Activated CD4-positive, alpha-beta memory T cell treated with anti-CD3 and anti-CD28 coated beads, Interleukin-2, amount 10 ng/mL, durations not matched to agents 7 days and 5 days (primary cell): Measurements from ENCODE around the gene CCT6A. TPM values are rescaled to one million over a fixed set of nuclear protein-coding genes. Genes with fewer than 3 reads are reported as not detected.
"Not testable (repeated sequence)": the region's sequence is repeated elsewhere in the genome, so short reads cannot be mapped to it uniquely, and the experiment has no call there.

ENCODE experiments used
- CTCF ChIA-PET: fragments of 350-600 bp; sonication (Branson Sonifier 250); formaldehyde crosslinking; loops from one replicate; lab custom pipeline; 2021; ENCODE audit warnings: antibody characterized with exemption, inconsistent platforms; lab: Charles Lee
- POLR2A ChIA-PET: fragments of 350-600 bp; sonication (Branson Sonifier 250); formaldehyde crosslinking; loops from one replicate; lab custom pipeline; 2021; ENCODE audit warnings: antibody characterized with exemption; lab: Charles Lee
- DNase-seq: peaks from one replicate; pipeline ENCODE4 v3.0.0-alpha.2; 2020
- H3K27ac Mint-ChIP-seq: one replicate; pipeline ENCODE4 v1.8.0; 2021; ENCODE audit warnings: mild to moderate bottlenecking, mixed read lengths
- H3K27me3 Mint-ChIP-seq: one replicate; pipeline ENCODE4 v1.8.0; 2021; ENCODE audit warnings: mixed read lengths
- H3K36me3 Mint-ChIP-seq: one replicate; pipeline ENCODE4 v1.8.0; 2021; ENCODE audit warnings: low read depth, mixed read lengths
- H3K4me1 Mint-ChIP-seq: one replicate; pipeline ENCODE4 v1.8.0; 2021; ENCODE audit warnings: mixed read lengths
- H3K4me3 Mint-ChIP-seq: one replicate; pipeline ENCODE4 v1.8.0; 2021; ENCODE audit warnings: mild to moderate bottlenecking, mixed read lengths
- H3K9me3 Mint-ChIP-seq: one replicate; pipeline ENCODE4 v1.8.0; 2021; ENCODE audit warnings: mixed read lengths
- total RNA-seq, 2 experiments: library from RNA; stranded (reverse); gene quantifications; one replicate each; pipeline ENCODE4 v1.2.3, GENCODE V29; 2021

CCT6A gene, protein sequence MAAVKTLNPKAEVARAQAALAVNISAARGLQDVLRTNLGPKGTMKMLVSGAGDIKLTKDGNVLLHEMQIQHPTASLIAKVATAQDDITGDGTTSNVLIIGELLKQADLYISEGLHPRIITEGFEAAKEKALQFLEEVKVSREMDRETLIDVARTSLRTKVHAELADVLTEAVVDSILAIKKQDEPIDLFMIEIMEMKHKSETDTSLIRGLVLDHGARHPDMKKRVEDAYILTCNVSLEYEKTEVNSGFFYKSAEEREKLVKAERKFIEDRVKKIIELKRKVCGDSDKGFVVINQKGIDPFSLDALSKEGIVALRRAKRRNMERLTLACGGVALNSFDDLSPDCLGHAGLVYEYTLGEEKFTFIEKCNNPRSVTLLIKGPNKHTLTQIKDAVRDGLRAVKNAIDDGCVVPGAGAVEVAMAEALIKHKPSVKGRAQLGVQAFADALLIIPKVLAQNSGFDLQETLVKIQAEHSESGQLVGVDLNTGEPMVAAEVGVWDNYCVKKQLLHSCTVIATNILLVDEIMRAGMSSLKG
- 100 to 1,000 TPM; 105 TPM for total RNA-seq

DNA sequence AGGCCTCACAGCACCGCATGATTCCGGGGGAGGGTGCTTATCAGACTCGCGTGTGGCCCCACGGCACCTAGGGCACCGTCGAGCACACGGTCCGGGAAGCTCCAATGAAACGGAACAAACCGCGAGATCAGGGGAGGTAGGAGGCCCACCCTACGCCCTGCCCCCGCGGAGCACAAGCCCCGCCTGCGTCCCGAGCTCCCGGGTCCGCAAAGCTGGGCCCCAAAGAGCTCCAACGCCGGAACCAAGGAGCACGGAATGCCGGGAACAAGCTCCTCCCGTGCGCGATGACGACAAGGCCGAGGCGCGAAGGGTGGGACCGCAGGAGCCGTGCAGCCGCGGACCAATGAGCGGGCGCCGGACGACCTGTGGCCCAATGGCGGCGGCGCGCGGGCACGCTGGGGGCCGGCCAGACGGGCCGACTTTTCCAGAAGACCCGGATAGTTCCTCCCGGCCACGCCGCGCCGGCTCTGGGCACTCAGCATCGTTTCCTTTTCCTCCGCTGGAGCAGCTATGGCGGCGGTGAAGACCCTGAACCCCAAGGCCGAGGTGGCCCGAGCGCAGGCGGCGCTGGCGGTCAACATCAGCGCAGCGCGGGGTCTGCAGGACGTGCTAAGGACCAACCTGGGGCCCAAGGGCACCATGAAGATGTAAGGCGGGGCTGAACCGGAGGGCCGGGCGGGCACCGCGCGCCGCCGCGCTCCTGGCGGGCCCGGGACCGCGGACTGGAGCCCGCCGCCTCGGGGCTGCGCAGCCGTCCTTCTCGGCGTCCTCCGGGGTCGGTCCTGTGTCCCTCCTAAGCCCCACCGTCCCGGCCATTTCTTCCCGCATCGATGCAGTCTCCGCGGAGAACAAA lies at the start of gene CCT6A, which contains the start of gene PSPH:
TSS of gene CCT6A (plus strand) at position 427 of the 853 bp plus-strand sequence. CDS start at position 511, 84 bp downstream.
TSS of gene PSPH (minus strand) at position 106 of the 853 bp plus-strand sequence. CDS start 30,232 bp downstream, outside the sequence.
- no peaks in the 10 kb centered on the region for H3K27me3 Mint-ChIP-seq
- DNase-seq, result peak; percentile 91
- peak within 1 kb of the TSS; percentile 89 for H3K27ac Mint-ChIP-seq
- peak within 1 kb of the TSS; percentile 96 for H3K4me3 Mint-ChIP-seq
- H3K36me3 Mint-ChIP-seq, result peaks cover 38% of the 10 kb centered on the region
- H3K4me1 Mint-ChIP-seq, result peaks cover 50% of the 10 kb centered on the region
- H3K9me3 Mint-ChIP-seq, result no peaks in the 10 kb centered on the region
- ChIA-PET POLR2A (interaction anchor here (0.7 to 2.2 kb wide), 14 partner anchors 10 to 1292 kb away, joined by 3 to 40 read pairs (median 4); partner anchors contain the start of genes CHCHD2, SEC61G and SUMF2), CTCF (interaction anchor here (0.7 to 2.0 kb wide), 9 partner anchors 8 to 87 kb away, joined by 3 to 18 read pairs (median 4); partner anchors contain the start of genes CHCHD2, NIPSNAP2 and SUMF2)

DNA sequence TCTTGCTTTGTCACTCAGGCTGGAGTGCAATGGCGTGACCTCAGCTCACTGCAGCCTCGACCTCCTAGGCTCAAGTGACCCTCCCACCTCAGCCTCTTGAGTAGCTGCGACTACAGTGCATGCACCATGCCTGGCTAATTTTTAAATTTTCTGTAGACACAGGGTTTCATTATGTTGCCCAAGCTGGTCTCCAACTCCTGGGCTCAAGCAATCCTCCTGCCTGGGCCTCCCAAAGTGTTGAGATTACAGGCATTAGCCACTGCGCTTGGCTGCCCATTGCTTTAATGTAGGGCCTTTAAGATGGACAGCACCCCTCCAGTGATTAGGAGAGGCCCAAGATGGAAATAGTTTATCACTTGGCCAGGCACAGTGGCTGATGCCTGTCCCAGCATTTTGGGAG lies 47.8 kb upstream of the CCT6A start:
- H3K9me3 Mint-ChIP-seq, result no peaks in the 10 kb centered on the region
- no peak for DNase-seq
- H3K4me3 Mint-ChIP-seq, result no peak overlapping the region
- CTCF ChIA-PET, result interaction anchor here (5.4 kb wide), 1 partner anchor 70 kb away, joined by 40 read pairs; no protein-coding TSS in a partner anchor
- H3K27ac Mint-ChIP-seq, result no peak overlapping the region
- peaks cover 13% of the 10 kb centered on the region for H3K4me1 Mint-ChIP-seq
- no peaks in the 10 kb centered on the region for H3K27me3 Mint-ChIP-seq
- POLR2A ChIA-PET, result no interaction called here
- peaks cover 9% of the 10 kb centered on the region for H3K36me3 Mint-ChIP-seq

DNA sequence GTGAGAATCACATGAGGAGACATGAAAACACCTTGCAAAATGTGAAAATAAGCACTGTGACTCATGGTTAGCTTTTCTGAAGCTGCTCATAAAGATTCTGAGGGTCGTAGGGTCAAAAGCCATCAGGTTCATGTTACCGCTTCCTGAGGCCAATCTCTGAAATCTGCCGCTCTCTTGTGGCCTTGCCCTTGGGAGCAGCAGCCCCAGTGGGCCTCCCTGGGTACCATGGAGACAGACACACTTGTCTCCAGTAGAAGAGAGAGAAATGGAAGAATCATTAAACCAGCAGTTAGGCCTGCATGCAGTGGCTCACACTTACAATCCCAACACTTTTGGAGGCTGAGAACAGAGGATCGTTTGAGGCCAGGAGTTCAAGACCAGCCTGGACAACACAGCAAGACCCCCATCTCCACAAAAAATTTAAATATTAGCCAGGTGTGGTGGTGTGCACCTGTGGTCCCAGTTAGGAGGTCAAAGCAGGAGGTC lies 44.4 kb upstream of the CCT6A start:
- Mint-ChIP-seq H3K27me3 (no peaks in the 10 kb centered on the region), H3K4me3 (no peak overlapping the region), H3K36me3 (peaks cover 2% of the 10 kb centered on the region), H3K4me1 (peaks cover 3% of the 10 kb centered on the region), H3K9me3 (no peaks in the 10 kb centered on the region), H3K27ac (no peak overlapping the region)
- DNase-seq, result no peak
- CTCF ChIA-PET, result interaction anchor here (0.6 to 5.4 kb wide), 5 partner anchors 41 to 67 kb away, joined by 3 to 40 read pairs (median 3); partner anchors contain the start of gene NIPSNAP2
- POLR2A ChIA-PET, result interaction anchor here (1.5 kb wide), 1 partner anchor 66 kb away, joined by 6 read pairs; no protein-coding TSS in a partner anchor

DNA sequence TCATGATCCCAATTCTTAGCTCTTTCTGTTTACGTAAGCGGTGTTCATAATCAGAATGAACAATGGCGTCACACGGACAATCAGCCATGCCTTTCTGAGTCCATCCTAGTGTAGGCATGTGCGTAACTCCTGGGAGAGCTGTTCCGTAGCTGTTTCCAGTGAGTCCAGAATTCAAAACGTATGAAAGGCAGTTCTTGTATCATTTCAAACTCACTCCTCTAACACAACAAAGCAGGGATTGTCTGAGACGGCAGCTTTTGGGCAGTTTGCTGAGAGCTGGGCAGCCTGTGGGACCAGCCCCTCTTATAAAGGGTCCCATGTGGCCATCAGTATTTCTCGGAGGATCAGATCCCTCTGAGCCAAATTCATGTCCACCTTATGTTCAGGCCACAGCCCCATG lies 43.7 kb upstream of the CCT6A start:
- no peak overlapping the region for H3K4me3 Mint-ChIP-seq
- H3K4me1 Mint-ChIP-seq, result peaks cover 3% of the 10 kb centered on the region
- ChIA-PET POLR2A (no interaction called here), CTCF (interaction anchor here (0.5 to 5.4 kb wide), 4 partner anchors 19 to 66 kb away, joined by 3 to 40 read pairs (median 3); partner anchors contain the start of gene NIPSNAP2)
- H3K36me3 Mint-ChIP-seq, result peaks cover 2% of the 10 kb centered on the region
- no peak overlapping the region for H3K27ac Mint-ChIP-seq
- no peaks in the 10 kb centered on the region for H3K27me3 Mint-ChIP-seq
- H3K9me3 Mint-ChIP-seq, result no peaks in the 10 kb centered on the region
- DNase-seq, result no peak

DNA sequence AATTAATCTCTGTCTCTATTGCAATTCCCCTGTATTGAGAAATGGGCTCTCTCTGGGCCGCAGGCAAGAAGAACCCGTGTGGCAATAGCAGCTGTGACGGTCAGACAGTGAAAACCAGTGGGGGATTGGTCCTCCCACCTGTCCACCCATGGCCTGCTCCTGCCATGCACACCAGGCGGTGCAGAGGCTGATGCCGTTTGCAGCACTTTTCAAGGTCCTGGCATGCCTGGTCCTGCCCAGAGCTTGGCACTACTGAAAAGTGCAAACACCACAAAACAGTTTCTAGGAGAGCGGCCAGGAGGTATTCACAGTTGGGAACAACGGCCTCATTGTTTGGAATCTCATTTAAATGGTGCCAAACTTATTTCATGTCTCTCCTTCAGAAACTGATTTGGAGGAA lies 41.9 kb upstream of the CCT6A start:
- H3K27me3 Mint-ChIP-seq, result no peaks in the 10 kb centered on the region
- peaks cover 3% of the 10 kb centered on the region for H3K4me1 Mint-ChIP-seq
- H3K9me3 Mint-ChIP-seq, result no peaks in the 10 kb centered on the region
- DNase-seq, result no peak
- no peak overlapping the region for H3K27ac Mint-ChIP-seq
- peaks cover 5% of the 10 kb centered on the region for H3K36me3 Mint-ChIP-seq
- ChIA-PET POLR2A (no interaction called here), CTCF (no interaction called here)
- H3K4me3 Mint-ChIP-seq, result no peak overlapping the region

DNA sequence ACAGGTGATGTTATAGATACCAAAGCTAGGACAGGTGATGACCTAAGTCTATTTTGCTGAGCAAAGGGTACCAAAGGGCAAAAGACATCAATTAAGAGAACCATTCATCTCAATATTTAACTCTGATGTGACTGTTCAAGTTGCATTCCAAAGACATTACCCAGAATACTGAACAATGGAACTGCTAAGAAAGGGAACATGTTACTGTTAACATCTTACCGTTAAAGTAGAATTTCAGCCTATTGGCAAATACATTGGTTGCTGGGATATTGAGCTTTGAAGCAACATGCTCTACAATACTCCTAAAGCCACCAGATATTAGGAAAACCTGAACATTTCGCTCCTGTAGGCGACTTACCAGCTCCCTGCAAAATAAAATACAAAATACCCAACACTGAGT lies 34.5 kb upstream of the CCT6A start:
- H3K4me3 Mint-ChIP-seq, H3K27me3 Mint-ChIP-seq, H3K27ac Mint-ChIP-seq, DNase-seq, H3K36me3 Mint-ChIP-seq, CTCF ChIA-PET, POLR2A ChIA-PET, H3K9me3 Mint-ChIP-seq, H3K4me1 Mint-ChIP-seq: not testable (repeated sequence)

DNA sequence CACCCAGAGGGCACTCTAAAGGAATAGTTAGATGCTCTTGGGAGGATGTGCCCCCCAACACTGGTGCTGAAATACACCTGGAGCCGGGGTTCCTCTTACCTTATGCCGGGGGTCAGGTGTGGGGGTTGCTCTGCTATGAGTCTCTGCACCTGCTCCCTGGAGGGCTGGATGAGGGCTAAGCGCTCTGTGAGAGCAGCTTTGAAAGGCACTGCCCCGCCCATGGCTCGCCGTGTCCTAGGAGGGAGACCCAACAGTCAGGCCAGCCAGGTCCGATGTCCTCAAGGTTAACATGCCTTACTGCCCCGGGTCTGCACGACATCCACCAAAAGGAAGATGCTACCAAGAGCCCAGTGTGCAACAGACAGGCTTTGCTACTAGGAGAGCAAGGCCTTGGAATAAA lies 32.1 kb upstream of the CCT6A start:
- H3K27me3 Mint-ChIP-seq, result no peaks in the 10 kb centered on the region
- CTCF ChIA-PET, result no interaction called here
- H3K27ac Mint-ChIP-seq, result no peak overlapping the region
- peaks cover 8% of the 10 kb centered on the region for H3K36me3 Mint-ChIP-seq
- no peaks in the 10 kb centered on the region for H3K9me3 Mint-ChIP-seq
- POLR2A ChIA-PET, result no interaction called here
- no peak for DNase-seq
- no peaks in the 10 kb centered on the region for H3K4me1 Mint-ChIP-seq
- no peak overlapping the region for H3K4me3 Mint-ChIP-seq

DNA sequence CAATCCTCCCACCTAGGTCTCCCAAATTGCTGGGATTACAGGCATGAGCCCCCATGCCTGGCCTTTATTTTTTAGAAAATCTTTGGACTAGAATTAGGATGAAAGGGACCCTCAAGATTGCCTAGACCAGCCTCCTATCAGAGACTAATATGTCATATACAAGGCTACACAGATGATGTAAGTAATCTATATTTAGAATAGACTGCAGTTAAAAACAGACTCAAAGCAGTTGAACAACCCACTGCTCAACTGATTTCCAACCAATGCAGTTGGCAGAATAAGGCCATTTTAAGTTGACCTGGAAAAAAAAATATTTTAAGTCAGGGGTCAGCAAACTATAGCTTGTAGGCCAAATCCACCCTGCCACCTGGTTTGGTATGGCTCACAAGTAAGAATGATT lies 28.1 kb upstream of the CCT6A start:
- H3K4me3 Mint-ChIP-seq, result no peak overlapping the region
- POLR2A ChIA-PET, result no interaction called here
- H3K9me3 Mint-ChIP-seq, result no peaks in the 10 kb centered on the region
- H3K27ac Mint-ChIP-seq, result no peak overlapping the region
- H3K36me3 Mint-ChIP-seq, result peaks cover 18% of the 10 kb centered on the region
- H3K4me1 Mint-ChIP-seq, result no peaks in the 10 kb centered on the region
- no peaks in the 10 kb centered on the region for H3K27me3 Mint-ChIP-seq
- CTCF ChIA-PET, result no interaction called here
- no peak for DNase-seq

DNA sequence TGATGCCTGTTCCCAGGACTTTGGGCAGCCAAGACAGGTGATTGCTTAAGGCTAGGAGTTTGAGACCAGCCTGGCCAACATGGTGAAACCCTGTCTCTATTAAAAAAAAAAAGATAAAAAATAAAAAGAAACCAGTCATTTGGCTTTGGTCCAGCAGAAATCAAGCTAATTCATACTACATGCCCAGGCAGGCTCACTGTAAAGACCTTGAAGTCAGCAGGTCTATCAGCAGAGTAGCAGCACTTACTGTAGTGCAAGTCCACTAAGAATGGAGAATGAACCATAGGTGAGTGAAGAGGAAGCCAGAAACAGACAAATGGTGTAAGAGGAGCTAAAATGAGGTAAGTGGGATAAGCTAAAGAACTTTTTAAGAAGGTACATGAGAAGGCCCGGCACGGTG lies 25.0 kb upstream of the CCT6A start:
- H3K36me3 Mint-ChIP-seq, result peaks cover 18% of the 10 kb centered on the region
- no peaks in the 10 kb centered on the region for H3K27me3 Mint-ChIP-seq
- CTCF ChIA-PET, result interaction anchor here (0.7 kb wide), 1 partner anchor 18 kb away, joined by 3 read pairs; no protein-coding TSS in a partner anchor
- H3K9me3 Mint-ChIP-seq, result no peaks in the 10 kb centered on the region
- no peak for DNase-seq
- H3K4me3 Mint-ChIP-seq, result no peak overlapping the region
- H3K4me1 Mint-ChIP-seq, result peaks cover 3% of the 10 kb centered on the region
- POLR2A ChIA-PET, result no interaction called here
- no peak overlapping the region for H3K27ac Mint-ChIP-seq

DNA sequence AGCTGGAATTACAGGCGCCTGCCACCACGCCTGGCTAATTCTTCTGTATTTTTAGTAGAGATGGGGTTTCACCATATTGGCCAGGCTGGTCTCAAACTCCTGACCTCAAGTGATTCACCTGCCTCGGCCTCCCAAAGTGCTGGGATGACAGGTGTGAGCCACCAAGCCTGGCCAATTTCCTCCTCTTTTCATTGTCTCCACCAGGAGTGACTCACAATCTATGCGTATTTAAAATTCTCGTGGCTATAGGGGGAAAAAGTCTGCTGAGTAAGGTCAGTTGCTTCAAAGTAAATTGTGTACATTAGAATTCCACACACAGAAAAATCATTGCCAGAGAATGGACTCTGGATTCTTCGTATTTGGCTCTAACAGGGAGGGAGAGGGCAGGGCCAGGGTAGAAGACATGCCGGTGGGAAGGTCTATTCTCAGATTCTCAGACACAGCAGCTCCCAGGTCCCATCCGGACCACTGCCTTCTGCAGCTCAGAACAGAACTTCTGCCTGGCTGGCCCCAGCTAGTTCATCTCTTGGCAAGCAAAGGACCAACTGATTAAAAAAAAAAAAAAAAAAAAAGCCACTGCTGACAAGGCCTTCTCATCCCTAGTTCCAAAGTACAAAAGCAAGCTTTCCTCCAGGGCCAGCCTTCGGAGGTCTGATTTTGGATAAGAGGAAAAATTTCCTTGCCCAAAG lies 22.5 kb upstream of the CCT6A start:
- no peak overlapping the region for H3K27ac Mint-ChIP-seq
- no peak overlapping the region for H3K4me3 Mint-ChIP-seq
- peaks cover 17% of the 10 kb centered on the region for H3K36me3 Mint-ChIP-seq
- DNase-seq, result no peak
- H3K9me3 Mint-ChIP-seq, result no peaks in the 10 kb centered on the region
- ChIA-PET CTCF (interaction anchor here (1.2 kb wide), 1 partner anchor 45 kb away, joined by 3 read pairs; no protein-coding TSS in a partner anchor), POLR2A (interaction anchor here (0.6 kb wide), 1 partner anchor 60 kb away, joined by 3 read pairs; no protein-coding TSS in a partner anchor)
- peaks cover 15% of the 10 kb centered on the region for H3K4me1 Mint-ChIP-seq
- no peaks in the 10 kb centered on the region for H3K27me3 Mint-ChIP-seq

DNA sequence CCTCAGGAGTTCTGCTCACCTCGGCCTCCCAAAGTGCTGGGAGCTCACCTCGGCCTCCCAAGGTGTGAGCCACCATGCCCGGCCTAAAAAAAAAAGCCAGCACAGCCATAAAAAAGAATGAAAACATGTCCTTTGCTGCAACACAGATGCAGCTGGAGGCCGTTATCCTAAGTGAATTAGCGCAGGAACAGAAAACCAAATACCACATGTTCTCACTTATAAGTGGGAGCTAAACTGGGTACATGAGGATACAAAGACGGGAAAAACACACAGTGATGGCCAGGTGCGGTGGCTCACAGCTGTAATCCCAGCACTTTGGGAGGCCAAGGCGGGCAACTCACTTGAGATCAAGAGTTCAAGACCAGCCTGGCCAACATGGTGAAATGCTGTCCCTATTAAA lies 21.2 kb upstream of the CCT6A start:
- Mint-ChIP-seq H3K4me1 (peaks cover 16% of the 10 kb centered on the region), H3K36me3 (peaks cover 14% of the 10 kb centered on the region), H3K4me3 (no peak overlapping the region), H3K27ac (no peak overlapping the region), H3K9me3 (no peaks in the 10 kb centered on the region), H3K27me3 (no peaks in the 10 kb centered on the region)
- CTCF ChIA-PET, result no interaction called here
- DNase-seq, result no peak
- POLR2A ChIA-PET, result no interaction called here

DNA sequence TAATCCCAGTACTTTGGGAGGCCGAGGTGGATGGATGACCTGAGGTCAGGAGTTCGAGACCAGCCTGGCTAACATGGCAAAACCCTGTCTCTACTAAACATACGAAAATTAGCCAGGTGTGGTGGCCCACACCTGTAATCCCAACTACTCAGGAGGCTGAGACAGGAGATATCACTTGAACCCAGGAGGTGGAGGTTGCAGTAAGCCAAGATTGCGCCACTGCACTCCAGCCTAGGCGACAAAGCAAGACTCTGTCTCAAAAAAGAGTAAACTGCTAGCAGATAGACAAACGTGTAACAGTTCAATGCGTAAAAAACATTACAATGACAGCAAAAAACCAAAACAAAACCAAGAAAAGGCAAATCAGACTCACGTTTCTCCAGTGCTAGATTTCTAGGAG lies 20.0 kb upstream of the CCT6A start:
- peaks cover 16% of the 10 kb centered on the region for H3K4me1 Mint-ChIP-seq
- DNase-seq, H3K36me3 Mint-ChIP-seq, H3K27me3 Mint-ChIP-seq, H3K27ac Mint-ChIP-seq, CTCF ChIA-PET, POLR2A ChIA-PET, H3K9me3 Mint-ChIP-seq, H3K4me3 Mint-ChIP-seq: not testable (repeated sequence)
